ENCODE measurements around the gene SMURF1.

GRCh38 chr7:99098824-99099498 lies 44.9 kb downstream of the SMURF1 start:
- no peak for TF ChIP-seq SPI1 (IDR thresholded peaks at IDR 0.05; ENCODE audit: low read depth, low read length)
- TF ChIP-seq POLR2AphosphoS5 (IDR thresholded peaks at IDR 0.05; ENCODE audit: low read depth, low read length) = no peak

All from GM12891 (cell line).